GM19452 (cell line): Measurements from ENCODE around the gene PTPRG.

ENCODE experiments used
- ATAC-seq: cut with Tn5 transposase; IDR thresholded peaks from one replicate; pipeline ENCODE4 v1.9.1; 2021; ENCODE audit not compliant: unreplicated experiment

PTPRG gene

DNA sequence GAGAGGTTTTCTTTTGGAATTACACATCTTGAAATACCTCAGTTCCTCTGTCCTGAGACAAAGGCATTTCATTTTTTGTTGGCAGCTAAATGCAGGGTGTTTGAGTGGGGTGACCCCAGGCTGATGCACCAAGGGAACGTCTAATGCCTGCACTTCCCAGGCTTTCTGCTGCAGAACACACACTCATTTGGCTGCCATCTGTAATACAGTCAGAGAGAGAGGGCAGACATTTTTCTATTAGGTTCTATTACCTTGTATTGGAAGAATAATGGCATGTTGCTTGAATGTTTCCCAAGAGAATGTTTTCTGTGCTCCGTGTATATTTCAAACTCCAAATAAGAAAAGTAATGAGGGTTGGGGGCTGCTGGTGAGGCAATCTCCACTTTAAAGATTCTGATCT is 87.1 kb downstream of the PTPRG start:
- ATAC-seq = no peak

DNA sequence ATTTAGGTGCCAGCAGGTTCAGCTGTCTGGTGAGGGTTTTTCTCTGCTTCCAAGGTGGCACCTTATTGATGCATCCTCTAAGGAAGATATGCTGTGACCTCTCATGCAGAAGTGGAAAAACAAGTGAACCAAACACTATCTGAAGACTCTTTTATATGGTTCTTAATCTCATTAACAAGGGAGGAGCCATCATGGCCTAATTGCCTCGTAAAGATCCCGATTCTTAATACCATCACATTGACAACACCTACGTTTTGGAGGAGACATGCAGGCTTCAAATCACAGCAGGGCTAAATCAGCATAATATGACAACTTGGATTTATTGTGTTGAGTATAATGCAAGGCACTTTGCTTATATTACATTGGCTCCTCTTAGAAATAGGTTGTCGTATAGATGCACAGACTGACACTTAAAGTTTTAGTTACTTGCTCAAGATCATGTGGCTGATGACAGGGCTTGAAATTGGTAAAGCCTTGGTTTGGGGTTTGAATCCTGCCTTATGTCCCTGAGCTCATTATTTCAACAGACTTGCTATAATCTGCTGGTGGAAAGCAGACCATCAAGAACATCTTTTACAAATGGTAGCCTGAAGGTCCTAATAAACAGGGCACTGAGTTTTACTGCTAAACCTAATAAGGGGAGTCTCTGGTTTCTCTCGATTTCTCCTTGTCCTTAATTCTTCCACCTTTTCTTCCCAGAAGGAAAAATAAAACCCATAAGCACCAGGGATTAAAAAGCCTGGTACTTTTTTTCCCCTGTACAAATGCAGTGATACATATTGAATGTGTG is 88.2 kb downstream of the PTPRG start:
- ATAC-seq = no peak

GRCh38 chr3:61650276-61650675 is 88.9 kb downstream of the PTPRG start:
- no peak for ATAC-seq

DNA sequence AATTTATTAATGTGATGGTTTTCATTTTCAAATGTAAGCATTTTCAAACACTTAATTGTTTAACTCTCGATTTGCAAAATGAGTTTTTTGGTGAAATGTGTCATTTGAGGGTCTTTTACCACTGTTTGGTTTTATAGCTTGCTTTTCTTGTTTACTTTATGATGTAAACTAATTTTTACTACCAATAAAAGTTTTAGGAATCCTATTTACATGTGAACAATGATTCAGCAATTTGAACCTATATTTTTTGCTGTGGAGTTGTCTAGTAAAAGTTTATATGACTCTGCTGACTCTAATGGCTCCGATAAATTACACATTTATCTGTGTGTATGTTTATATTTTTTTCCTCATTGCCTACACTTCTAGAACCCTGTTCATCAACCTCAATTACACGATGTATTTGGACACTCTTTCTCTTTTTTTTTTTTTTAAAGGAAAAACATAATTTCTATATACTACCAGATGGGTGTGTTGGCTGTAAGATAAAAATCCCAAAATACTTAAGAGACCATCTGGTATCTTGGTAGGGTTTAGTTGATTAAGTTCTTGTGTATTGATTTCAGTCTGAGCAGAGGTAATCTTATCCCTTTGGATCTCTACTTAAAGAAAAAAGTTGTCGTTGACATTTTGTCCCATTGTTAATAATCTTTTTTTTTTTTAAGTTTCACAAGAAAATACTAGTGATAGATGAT is 89.5 kb downstream of the PTPRG start:
- ATAC-seq = no peak

DNA sequence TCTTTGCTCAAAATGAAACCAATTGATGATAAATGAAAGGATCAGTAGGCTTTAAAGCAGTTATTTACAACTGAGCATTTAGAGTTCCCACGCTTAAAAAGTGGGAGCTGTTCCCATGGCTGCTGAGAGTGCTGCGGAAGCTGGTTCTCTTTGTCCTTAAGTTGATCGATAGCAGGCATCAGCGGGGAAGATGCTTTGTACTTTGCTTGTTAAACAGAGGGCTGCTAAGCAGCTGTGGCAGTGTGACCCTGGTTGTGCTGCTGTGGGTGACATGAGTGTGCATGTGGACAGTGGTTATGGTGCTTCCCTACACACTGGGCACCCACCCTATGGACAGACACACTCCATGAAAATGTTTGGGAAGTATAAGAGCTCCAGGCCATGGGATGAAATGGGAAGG is 96.3 kb downstream of the PTPRG start:
- ATAC-seq = no peak

DNA sequence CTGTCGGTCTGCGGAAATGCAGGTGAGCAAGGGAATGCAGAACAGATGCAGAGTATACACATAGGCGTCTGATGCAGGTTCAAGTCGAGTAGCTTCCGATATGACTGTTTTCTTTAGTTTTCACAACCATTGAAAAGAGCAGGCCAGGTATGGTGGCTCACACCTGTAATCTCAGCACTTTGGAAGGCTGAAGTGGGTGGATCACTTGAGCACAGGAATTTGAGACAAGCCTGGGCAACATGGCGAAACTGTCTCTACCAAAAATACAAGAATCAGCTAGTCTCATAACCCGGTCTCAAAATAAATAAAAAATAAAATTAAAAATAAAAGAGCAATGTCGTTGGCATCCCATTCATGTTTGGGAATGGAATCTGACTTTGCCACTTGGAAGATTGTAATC is 101.5 kb downstream of the PTPRG start:
- ATAC-seq = no peak

DNA sequence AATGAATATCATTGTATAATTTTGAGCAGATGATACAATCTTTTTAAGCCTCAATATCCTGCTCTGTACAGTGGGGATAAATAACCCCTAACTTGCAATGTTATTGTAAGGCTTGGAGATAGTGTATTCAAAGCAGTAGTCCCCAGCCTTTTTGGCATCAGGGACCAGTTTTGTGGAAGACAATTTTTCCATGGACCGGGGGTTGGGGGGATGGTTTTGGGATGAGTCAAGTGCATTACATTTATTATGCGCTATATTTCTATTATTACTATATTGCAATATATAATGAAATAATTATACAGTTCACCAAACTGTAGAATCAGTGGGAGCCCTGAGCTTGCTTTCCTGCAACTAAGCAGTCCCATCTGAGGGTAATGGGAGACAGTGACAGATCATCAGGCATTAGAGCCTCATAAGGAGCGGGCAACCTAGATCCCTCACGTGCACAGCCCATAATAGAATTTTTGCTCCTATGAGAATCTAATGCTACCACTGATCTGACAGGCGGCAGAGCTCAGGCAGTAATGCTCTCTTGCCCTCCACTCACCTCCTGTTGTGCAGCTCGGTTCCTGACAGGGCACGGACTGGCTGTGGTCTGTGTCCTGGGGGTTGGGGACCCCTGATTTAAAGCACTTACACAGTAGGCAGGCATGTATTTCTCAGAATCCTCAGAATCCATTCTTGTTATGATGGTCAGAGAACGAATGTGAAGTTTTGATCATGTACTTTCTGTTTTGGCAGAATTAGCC is 102.2 kb downstream of the PTPRG start:
- ATAC-seq = no peak

GRCh38 chr3:61664105-61664482 is 102.7 kb downstream of the PTPRG start:
- ATAC-seq = no peak

DNA sequence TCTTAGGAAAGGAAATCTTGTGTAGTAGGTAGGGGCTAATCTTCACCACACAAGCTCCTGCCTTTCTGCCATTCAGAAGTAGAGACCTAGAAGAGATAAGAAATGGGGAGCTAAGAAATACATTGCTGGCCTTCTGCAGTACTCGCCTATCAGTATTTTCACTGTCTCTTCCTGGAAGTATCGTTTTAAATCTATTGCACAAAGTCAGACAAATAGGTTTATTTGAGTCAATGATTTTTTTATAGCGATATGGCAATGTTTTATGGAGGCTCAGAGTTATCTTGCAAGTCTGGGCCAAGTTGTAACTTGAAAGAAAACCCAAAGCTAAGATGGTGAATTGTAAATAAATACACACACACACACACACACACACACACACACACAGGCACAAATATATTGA is 103.8 kb downstream of the PTPRG start:
- ATAC-seq = no peak

DNA sequence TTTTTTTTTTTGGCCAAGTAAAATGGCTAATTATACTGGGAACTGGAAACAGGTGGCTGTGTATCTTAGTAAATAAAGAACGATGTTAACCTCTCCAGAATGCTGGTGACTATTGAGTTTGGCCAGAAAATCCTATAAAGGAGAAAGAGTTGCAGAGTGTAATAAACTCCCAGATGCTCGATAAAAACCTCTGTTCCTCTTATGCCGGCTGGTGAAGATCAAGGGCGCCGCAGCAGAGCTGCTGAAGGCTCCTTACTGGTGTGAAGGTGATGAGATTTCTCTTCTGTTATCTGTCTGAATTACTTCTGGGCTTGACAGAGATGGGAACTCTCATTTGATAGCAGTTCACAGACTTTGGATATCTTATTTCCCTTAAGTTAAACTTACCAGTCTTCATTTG is 104.6 kb downstream of the PTPRG start:
- no peak for ATAC-seq

DNA sequence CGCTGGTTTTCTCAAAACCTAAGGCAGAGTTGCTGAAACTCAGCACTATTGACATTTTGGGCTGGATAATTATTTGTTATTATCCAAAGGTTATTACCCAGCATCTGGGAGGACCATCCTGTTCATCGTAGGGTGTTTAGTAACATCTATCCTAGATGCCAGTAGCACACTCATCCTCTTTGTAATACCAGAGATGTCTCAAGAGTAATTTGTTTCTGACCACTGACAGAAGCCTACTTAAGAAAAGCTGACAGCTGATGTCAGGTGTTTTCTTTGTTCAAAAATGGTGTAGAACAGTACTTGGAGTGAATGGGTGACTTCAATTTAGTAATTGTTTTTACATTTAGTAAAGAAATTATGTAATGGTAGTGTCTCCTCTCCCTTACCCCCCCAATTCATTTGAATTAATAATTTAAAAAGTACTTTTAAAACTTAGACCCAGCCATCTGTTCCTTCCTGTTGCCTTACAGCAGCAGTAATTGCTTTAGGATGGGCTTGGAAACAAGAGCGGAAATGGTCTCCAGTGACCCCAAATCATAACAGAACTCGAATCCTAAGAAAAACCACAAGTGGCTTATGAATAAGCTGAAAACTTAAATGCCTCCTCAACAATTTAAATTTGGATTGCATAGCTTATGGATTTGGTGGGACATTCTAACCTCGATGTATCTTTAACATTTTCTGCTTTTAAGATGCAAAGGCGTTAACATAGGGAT is 105.4 kb downstream of the PTPRG start:
- ATAC-seq = no peak

- no peak for ATAC-seq
These were observed 106.0 kb downstream of the PTPRG start for GRCh38 chr3:61667383-61667782.

DNA sequence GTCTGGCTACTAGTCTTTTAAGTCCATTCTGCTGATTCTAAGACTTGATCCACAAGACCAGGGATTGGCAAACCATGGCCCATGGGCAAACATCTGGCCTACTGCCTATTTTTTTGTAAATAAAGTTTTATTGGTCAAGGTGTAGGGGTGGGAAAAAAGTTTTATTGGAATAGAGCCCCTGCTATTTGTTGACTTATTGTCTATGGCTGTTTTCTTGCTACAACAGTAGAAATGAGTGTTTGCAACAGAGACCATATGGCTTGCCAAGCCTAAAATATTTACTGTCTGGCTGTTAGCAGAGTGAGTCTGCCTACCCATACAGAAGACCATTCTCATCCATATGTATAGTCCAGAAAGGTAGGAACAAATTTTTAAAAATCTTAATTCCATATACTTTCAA is 106.4 kb downstream of the PTPRG start:
- ATAC-seq = no peak

GRCh38 chr3:61668317-61668864 is 107.0 kb downstream of the PTPRG start:
- ATAC-seq = no peak

GRCh38 chr3:61669203-61669602 is 107.8 kb downstream of the PTPRG start:
- no peak for ATAC-seq

GRCh38 chr3:61669668-61670299 is 108.4 kb downstream of the PTPRG start:
- ATAC-seq = no peak

DNA sequence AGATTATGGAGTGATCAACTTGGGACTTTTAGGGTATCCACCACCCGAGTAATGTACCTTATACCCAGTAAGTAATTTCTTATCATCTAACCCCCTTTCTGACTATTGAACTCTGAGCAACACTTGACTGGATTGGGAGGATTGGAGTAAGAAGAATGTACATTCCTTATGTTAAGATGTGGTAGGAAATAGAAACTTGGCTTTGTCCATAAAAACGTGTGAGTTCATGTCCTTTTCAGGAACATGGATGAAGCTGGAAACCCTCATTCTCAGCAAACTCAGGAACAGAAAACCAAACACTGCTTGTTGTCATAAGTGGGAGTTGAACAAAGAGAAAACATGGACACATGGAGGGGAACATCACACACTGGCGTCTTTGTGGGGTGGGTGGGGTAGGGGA is 112.3 kb downstream of the PTPRG start:
- no peak for ATAC-seq

DNA sequence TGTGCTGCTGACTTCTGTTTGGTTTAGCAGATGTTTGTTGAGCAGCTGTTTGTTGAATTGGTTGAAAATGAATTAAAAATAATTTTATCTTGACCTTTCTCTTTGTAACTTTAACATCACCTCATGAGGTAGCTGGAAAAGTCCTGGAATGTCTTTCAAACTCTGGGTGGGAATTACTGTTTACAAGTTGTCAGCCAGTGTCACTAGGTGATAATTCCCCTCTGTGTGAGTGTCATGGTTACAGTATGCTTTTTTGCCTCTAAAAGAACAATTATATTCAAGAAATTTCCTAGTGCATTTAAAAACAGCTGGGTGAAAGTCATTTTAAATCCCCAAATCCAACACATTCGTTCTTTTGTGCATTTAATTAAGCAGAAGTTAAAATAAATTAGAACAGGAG is 113.2 kb downstream of the PTPRG start:
- ATAC-seq = no peak

- ATAC-seq = no peak
These were observed 117.7 kb downstream of the PTPRG start for GRCh38 chr3:61679026-61679425.

GRCh38 chr3:61680617-61681016 is 119.2 kb downstream of the PTPRG start:
- no peak for ATAC-seq

GRCh38 chr3:61681636-61682035 is 120.3 kb downstream of the PTPRG start:
- ATAC-seq = no peak
